Fibroblast of skin of back (primary cell): Measurements from ENCODE around the gene R3HDML. TPM values are rescaled to one million over a fixed set of nuclear protein-coding genes. Genes with fewer than 3 reads are reported as not detected.
"Not testable (repeated sequence)": the region's sequence is repeated elsewhere in the genome, so short reads cannot be mapped to it uniquely, and the experiment has no call there.

ENCODE experiments used
- DNase-seq: peaks from one replicate; pipeline ENCODE4 v3.0.0-alpha.2; 2013
- polyA plus RNA-seq, 2 experiments: library from polyadenylated mRNA; unstranded; fragments of 120-200 nt; gene quantifications; one replicate each; pipeline ENCODE4 v1.2.1, GENCODE V29; 2013; ENCODE audit not compliant: insufficient read length in 2 of 2

Gene R3HDML
- polyA plus RNA-seq (2013, experiment 1 of 2; ENCODE audit: insufficient read length), result not detected
- polyA plus RNA-seq (2013, experiment 2 of 2; ENCODE audit: insufficient read length), result not detected

GRCh38 chr20:44336725-44337380 is at the start of gene R3HDML:
Gene R3HDML, plus strand, starts transcription at chr20:44337043. Its CDS starts 115 bp downstream, at chr20:44337158.
- no peak for DNase-seq

- DNase-seq, result no peak
Observed at GRCh38 chr20:44287272-44288097, 49.4 kb upstream of the R3HDML start.

- DNase-seq, result no peak
Observed at GRCh38 chr20:44288252-44288651, 48.6 kb upstream of the R3HDML start.

- DNase-seq, result no peak
Observed at GRCh38 chr20:44291754-44292153, 45.1 kb upstream of the R3HDML start.

GRCh38 chr20:44296011-44296410 is 40.8 kb upstream of the R3HDML start:
- DNase-seq, result no peak

- no peak for DNase-seq
Observed at GRCh38 chr20:44297721-44298120, 39.1 kb upstream of the R3HDML start.

- DNase-seq, result not testable (repeated sequence)
Observed at GRCh38 chr20:44299011-44299535, 37.8 kb upstream of the R3HDML start.

GRCh38 chr20:44301285-44301684 is 35.6 kb upstream of the R3HDML start:
- no peak for DNase-seq

GRCh38 chr20:44302026-44302669 is 34.7 kb upstream of the R3HDML start:
- DNase-seq, result no peak

- no peak for DNase-seq
Observed at GRCh38 chr20:44302736-44303135, 34.1 kb upstream of the R3HDML start.

GRCh38 chr20:44304383-44304782 is 32.5 kb upstream of the R3HDML start:
- no peak for DNase-seq

- DNase-seq, result no peak
Observed at GRCh38 chr20:44306927-44307326, 29.9 kb upstream of the R3HDML start.

GRCh38 chr20:44309763-44310663 is 26.8 kb upstream of the R3HDML start:
- DNase-seq, result peak; percentile 43

- DNase-seq, result peak; percentile 97
Observed at GRCh38 chr20:44310664-44311639, 25.9 kb upstream of the R3HDML start, which contains the start of gene FITM2. Gene FITM2, minus strand, starts transcription at chr20:44311202. Its CDS starts 54 bp downstream, at chr20:44311148.

- DNase-seq, result no peak
Observed at GRCh38 chr20:44314870-44315269, 22.0 kb upstream of the R3HDML start.

GRCh38 chr20:44319839-44320422 is 16.9 kb upstream of the R3HDML start:
- no peak for DNase-seq

- DNase-seq, result no peak
Observed at GRCh38 chr20:44324343-44324742, 12.5 kb upstream of the R3HDML start.

- no peak for DNase-seq
Observed at GRCh38 chr20:44326391-44327159, 10.3 kb upstream of the R3HDML start.

- DNase-seq, result not testable (repeated sequence)
Observed at GRCh38 chr20:44327748-44328147, 9.1 kb upstream of the R3HDML start.
